Cerebellar nuclear complex (tissue), 1 donor: ENCODE results near the gene ADARB2.
"Not testable (repeated sequence)": the region's sequence is repeated elsewhere in the genome, so short reads cannot be mapped to it uniquely, and the experiment has no call there.

Experiments
- DNase-seq, 2 experiments: peaks; one replicate each; lab custom pipeline; 2025; lab: John Stamatoyannopoulos, UW

ADARB2 gene

GRCh38 chr10:1465418-1465911 lies 271.9 kb downstream of the ADARB2 start:
- DNase-seq, result no peak

- DNase-seq, result no peak
These were observed 272.4 kb downstream of the ADARB2 start for GRCh38 chr10:1464881-1465417.

- DNase-seq, result not testable (repeated sequence)
These were observed 273.4 kb downstream of the ADARB2 start for GRCh38 chr10:1463971-1464370.

- DNase-seq, result no peak
These were observed 274.2 kb downstream of the ADARB2 start for GRCh38 chr10:1462994-1463633.

GRCh38 chr10:1462521-1462920 lies 274.8 kb downstream of the ADARB2 start:
- no peak for DNase-seq

GRCh38 chr10:1462032-1462431 lies 275.3 kb downstream of the ADARB2 start:
- DNase-seq, result no peak

GRCh38 chr10:1461016-1461415 lies 276.3 kb downstream of the ADARB2 start:
- DNase-seq, result no peak

- not testable (repeated sequence) for DNase-seq
These were observed 277.7 kb downstream of the ADARB2 start for GRCh38 chr10:1459664-1460063.

- DNase-seq, result no peak
These were observed 282.4 kb downstream of the ADARB2 start for GRCh38 chr10:1454951-1455350.

- no peak for DNase-seq
These were observed 282.9 kb downstream of the ADARB2 start for GRCh38 chr10:1454428-1454827.

- no peak for DNase-seq
These were observed 284.5 kb downstream of the ADARB2 start for GRCh38 chr10:1452777-1453176.

- DNase-seq, result no peak
These were observed 285.4 kb downstream of the ADARB2 start for GRCh38 chr10:1451941-1452340.

- DNase-seq, result no peak
These were observed 285.9 kb downstream of the ADARB2 start for GRCh38 chr10:1451362-1451888.

- DNase-seq, result no peak
These were observed 287.6 kb downstream of the ADARB2 start for GRCh38 chr10:1449572-1450205.

GRCh38 chr10:1449021-1449420 lies 288.3 kb downstream of the ADARB2 start:
- no peak for DNase-seq

- DNase-seq, result no peak
These were observed 288.9 kb downstream of the ADARB2 start for GRCh38 chr10:1448252-1448930.

GRCh38 chr10:1444826-1445225 lies 292.5 kb downstream of the ADARB2 start:
- no peak for DNase-seq

GRCh38 chr10:1440897-1441296 lies 296.4 kb downstream of the ADARB2 start:
- DNase-seq, result no peak

GRCh38 chr10:1434912-1435692 lies 302.2 kb downstream of the ADARB2 start:
- DNase-seq, result no peak

GRCh38 chr10:1434202-1434601 lies 303.1 kb downstream of the ADARB2 start:
- DNase-seq, result no peak

GRCh38 chr10:1432161-1432560 lies 305.2 kb downstream of the ADARB2 start:
- no peak for DNase-seq

- DNase-seq, result no peak
These were observed 306.1 kb downstream of the ADARB2 start for GRCh38 chr10:1431229-1431628.
